ENCODE results near the gene SLIT3.

- no peak for TF ChIP-seq MXI1 (IDR thresholded peaks at IDR 0.05; ENCODE audit: low read depth, low read length)
- TF ChIP-seq RAD21 (IDR thresholded peaks at IDR 0.05; ENCODE audit: low read length), result no peak
- TF ChIP-seq, protein P1, sequence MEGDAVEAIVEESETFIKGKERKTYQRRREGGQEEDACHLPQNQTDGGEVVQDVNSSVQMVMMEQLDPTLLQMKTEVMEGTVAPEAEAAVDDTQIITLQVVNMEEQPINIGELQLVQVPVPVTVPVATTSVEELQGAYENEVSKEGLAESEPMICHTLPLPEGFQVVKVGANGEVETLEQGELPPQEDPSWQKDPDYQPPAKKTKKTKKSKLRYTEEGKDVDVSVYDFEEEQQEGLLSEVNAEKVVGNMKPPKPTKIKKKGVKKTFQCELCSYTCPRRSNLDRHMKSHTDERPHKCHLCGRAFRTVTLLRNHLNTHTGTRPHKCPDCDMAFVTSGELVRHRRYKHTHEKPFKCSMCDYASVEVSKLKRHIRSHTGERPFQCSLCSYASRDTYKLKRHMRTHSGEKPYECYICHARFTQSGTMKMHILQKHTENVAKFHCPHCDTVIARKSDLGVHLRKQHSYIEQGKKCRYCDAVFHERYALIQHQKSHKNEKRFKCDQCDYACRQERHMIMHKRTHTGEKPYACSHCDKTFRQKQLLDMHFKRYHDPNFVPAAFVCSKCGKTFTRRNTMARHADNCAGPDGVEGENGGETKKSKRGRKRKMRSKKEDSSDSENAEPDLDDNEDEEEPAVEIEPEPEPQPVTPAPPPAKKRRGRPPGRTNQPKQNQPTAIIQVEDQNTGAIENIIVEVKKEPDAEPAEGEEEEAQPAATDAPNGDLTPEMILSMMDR (IDR thresholded peaks at IDR 0.05), result no peak
- TF ChIP-seq EP300 (IDR thresholded peaks at IDR 0.05; ENCODE audit: borderline replicate concordance in 1 of 2, low read depth in 1 of 2, low read length in 1 of 2), result no peak
- no peak for TF ChIP-seq GABPA (IDR thresholded peaks at IDR 0.05; ENCODE audit: low read depth)
- TF ChIP-seq POLR2AphosphoS5 (IDR thresholded peaks at IDR 0.05; ENCODE audit: low read depth, low read length), result no peak
- TF ChIP-seq USF2 (IDR thresholded peaks at IDR 0.05; ENCODE audit: borderline replicate concordance, low read depth, low read length), result no peak
- no peak for TF ChIP-seq MAX (IDR thresholded peaks at IDR 0.05; ENCODE audit: low read depth)
- TF ChIP-seq NRF1 (IDR thresholded peaks at IDR 0.05; ENCODE audit: low read depth, low read length), result no peak
- TF ChIP-seq YY1 (IDR thresholded peaks at IDR 0.05; ENCODE audit: low read depth), result no peak
- TF ChIP-seq, protein P2, sequence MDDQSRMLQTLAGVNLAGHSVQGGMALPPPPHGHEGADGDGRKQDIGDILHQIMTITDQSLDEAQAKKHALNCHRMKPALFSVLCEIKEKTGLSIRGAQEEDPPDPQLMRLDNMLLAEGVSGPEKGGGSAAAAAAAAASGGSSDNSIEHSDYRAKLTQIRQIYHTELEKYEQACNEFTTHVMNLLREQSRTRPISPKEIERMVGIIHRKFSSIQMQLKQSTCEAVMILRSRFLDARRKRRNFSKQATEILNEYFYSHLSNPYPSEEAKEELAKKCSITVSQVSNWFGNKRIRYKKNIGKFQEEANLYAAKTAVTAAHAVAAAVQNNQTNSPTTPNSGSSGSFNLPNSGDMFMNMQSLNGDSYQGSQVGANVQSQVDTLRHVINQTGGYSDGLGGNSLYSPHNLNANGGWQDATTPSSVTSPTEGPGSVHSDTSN (IDR thresholded peaks at IDR 0.05), result no peak
Measured at GRCh38 chr5:169036079-169036805, 264.7 kb downstream of the SLIT3 start.

Data from SK-N-SH (cell line).